Measurements from ENCODE around the gene NR3C1.

Gene NR3C1

GRCh38 chr5:143274952-143275351 lies 128.5 kb downstream of the NR3C1 start:
- H3K9ac ChIP-seq (ENCODE audit: low read length) = no peak overlapping the region
- no peak overlapping the region for H3K27ac ChIP-seq (ENCODE audit: low read length)
- H4K20me1 ChIP-seq (ENCODE audit: insufficient read depth, low read length) = no peaks in the 10 kb centered on the region
- H2AFZ ChIP-seq (ENCODE audit: low read length) = no peak overlapping the region
- H3K36me3 ChIP-seq (replicated peaks; ENCODE audit: insufficient read depth, low read length) = 0 out of 2 replicates have a peak, but pooled peaks cover 2% of the 10 kb centered on the region
- no peak overlapping the region for H3K4me3 ChIP-seq (ENCODE audit: low read length)
- DNase-seq = no peak
- H3K4me2 ChIP-seq (ENCODE audit: low read depth, low read length) = no peak overlapping the region
- no peak for TF ChIP-seq EZH2 (optimal IDR thresholded peaks at IDR 0.05; ENCODE audit: low read depth, low read length)
- TF ChIP-seq, protein P1, sequence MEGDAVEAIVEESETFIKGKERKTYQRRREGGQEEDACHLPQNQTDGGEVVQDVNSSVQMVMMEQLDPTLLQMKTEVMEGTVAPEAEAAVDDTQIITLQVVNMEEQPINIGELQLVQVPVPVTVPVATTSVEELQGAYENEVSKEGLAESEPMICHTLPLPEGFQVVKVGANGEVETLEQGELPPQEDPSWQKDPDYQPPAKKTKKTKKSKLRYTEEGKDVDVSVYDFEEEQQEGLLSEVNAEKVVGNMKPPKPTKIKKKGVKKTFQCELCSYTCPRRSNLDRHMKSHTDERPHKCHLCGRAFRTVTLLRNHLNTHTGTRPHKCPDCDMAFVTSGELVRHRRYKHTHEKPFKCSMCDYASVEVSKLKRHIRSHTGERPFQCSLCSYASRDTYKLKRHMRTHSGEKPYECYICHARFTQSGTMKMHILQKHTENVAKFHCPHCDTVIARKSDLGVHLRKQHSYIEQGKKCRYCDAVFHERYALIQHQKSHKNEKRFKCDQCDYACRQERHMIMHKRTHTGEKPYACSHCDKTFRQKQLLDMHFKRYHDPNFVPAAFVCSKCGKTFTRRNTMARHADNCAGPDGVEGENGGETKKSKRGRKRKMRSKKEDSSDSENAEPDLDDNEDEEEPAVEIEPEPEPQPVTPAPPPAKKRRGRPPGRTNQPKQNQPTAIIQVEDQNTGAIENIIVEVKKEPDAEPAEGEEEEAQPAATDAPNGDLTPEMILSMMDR (IDR thresholded peaks at IDR 0.05; ENCODE audit: low read length) = no peak
- no peak for TF ChIP-seq EZH2phosphoT487 (IDR thresholded peaks at IDR 0.05; ENCODE audit: low read length)
- 0 out of 2 replicates have a peak, but pooled peaks cover 7% of the 10 kb centered on the region for H3K4me1 ChIP-seq (ENCODE audit: low read length)
- H3K9me3 ChIP-seq (replicated peaks; ENCODE audit: insufficient read depth, low read length) = no peaks in the 10 kb centered on the region
- no peaks in the 10 kb centered on the region for H3K27me3 ChIP-seq (replicated peaks; ENCODE audit: insufficient read depth, low read length)
- no peaks in the 10 kb centered on the region for H3K9me2 ChIP-seq (replicated peaks; ENCODE audit: insufficient read depth, low read length)
- H3K79me2 ChIP-seq (ENCODE audit: low read length) = no peaks in the 10 kb centered on the region
- no peaks in the 10 kb centered on the region; the same call in 1 of the 2 replicates for H3F3A ChIP-seq (ENCODE audit: insufficient read depth, low read length)

- peak; percentile 35 for DNase-seq
- H3K9ac ChIP-seq (ENCODE audit: low read length) = no peak overlapping the region
- no peak overlapping the region for H3K4me3 ChIP-seq (ENCODE audit: low read length)
- no peaks in the 10 kb centered on the region for H3K9me2 ChIP-seq (replicated peaks; ENCODE audit: insufficient read depth, low read length)
- no peak for TF ChIP-seq EZH2phosphoT487 (IDR thresholded peaks at IDR 0.05; ENCODE audit: low read length)
- no peaks in the 10 kb centered on the region for H4K20me1 ChIP-seq (ENCODE audit: insufficient read depth, low read length)
- no peaks in the 10 kb centered on the region for H3K9me3 ChIP-seq (replicated peaks; ENCODE audit: insufficient read depth, low read length)
- H3F3A ChIP-seq (ENCODE audit: insufficient read depth, low read length) = no peaks in the 10 kb centered on the region; the same call in 1 of the 2 replicates
- no peak overlapping the region for H3K4me2 ChIP-seq (ENCODE audit: low read depth, low read length)
- no peak overlapping the region for H3K27ac ChIP-seq (ENCODE audit: low read length)
- no peaks in the 10 kb centered on the region for H3K27me3 ChIP-seq (replicated peaks; ENCODE audit: insufficient read depth, low read length)
- no peaks in the 10 kb centered on the region for H3K36me3 ChIP-seq (replicated peaks; ENCODE audit: insufficient read depth, low read length)
- no peaks in the 10 kb centered on the region for H3K79me2 ChIP-seq (ENCODE audit: low read length)
- H3K4me1 ChIP-seq (ENCODE audit: low read length) = 0 out of 2 replicates have a peak, but pooled peaks cover 7% of the 10 kb centered on the region
- H2AFZ ChIP-seq (ENCODE audit: low read length) = no peak overlapping the region
These were observed 132.1 kb downstream of the NR3C1 start for GRCh38 chr5:143271431-143271830.

GRCh38 chr5:143268388-143268787 lies 135.1 kb downstream of the NR3C1 start:
- Histone ChIP-seq H3K9ac (ENCODE audit: low read length) (no peak overlapping the region), H3K36me3 (replicated peaks; ENCODE audit: insufficient read depth, low read length) (no peaks in the 10 kb centered on the region), H3K9me2 (replicated peaks; ENCODE audit: insufficient read depth, low read length) (no peaks in the 10 kb centered on the region), H3K27me3 (replicated peaks; ENCODE audit: insufficient read depth, low read length) (no peaks in the 10 kb centered on the region), H3K27ac (ENCODE audit: low read length) (no peak overlapping the region), H3K4me2 (ENCODE audit: low read depth, low read length) (no peak overlapping the region), H3K9me3 (replicated peaks; ENCODE audit: insufficient read depth, low read length) (no peaks in the 10 kb centered on the region), H4K20me1 (ENCODE audit: insufficient read depth, low read length) (no peaks in the 10 kb centered on the region), H3K4me1 (ENCODE audit: low read length) (0 out of 2 replicates have a peak, but pooled peaks cover 9% of the 10 kb centered on the region), H3K79me2 (ENCODE audit: low read length) (no peaks in the 10 kb centered on the region), H3K4me3 (ENCODE audit: low read length) (no peak overlapping the region), H3F3A (ENCODE audit: insufficient read depth, low read length) (no peaks in the 10 kb centered on the region), H2AFZ (ENCODE audit: low read length) (no peak overlapping the region)
- TF ChIP-seq, protein P1 (IDR thresholded peaks at IDR 0.05; ENCODE audit: low read length) = no peak
- TF ChIP-seq EZH2phosphoT487 (IDR thresholded peaks at IDR 0.05; ENCODE audit: low read length) = no peak
- no peak for TF ChIP-seq EZH2 (optimal IDR thresholded peaks at IDR 0.05; ENCODE audit: low read depth, low read length)
- DNase-seq = no peak

- no peak for TF ChIP-seq EZH2phosphoT487 (IDR thresholded peaks at IDR 0.05; ENCODE audit: low read length)
- Histone ChIP-seq H3K79me2 (ENCODE audit: low read length) (no peaks in the 10 kb centered on the region), H3K9ac (ENCODE audit: low read length) (no peak overlapping the region), H3K27ac (ENCODE audit: low read length) (no peak overlapping the region), H3F3A (ENCODE audit: insufficient read depth, low read length) (peaks cover 6% of the 10 kb centered on the region), H3K4me3 (ENCODE audit: low read length) (no peak overlapping the region), H3K36me3 (replicated peaks; ENCODE audit: insufficient read depth, low read length) (no peaks in the 10 kb centered on the region), H4K20me1 (ENCODE audit: insufficient read depth, low read length) (no peaks in the 10 kb centered on the region), H3K27me3 (replicated peaks; ENCODE audit: insufficient read depth, low read length) (no peaks in the 10 kb centered on the region), H3K4me1 (ENCODE audit: low read length) (peaks cover 20% of the 10 kb centered on the region), H3K9me2 (replicated peaks; ENCODE audit: insufficient read depth, low read length) (no peaks in the 10 kb centered on the region), H3K9me3 (replicated peaks; ENCODE audit: insufficient read depth, low read length) (no peaks in the 10 kb centered on the region), H3K4me2 (ENCODE audit: low read depth, low read length) (no peak overlapping the region), H2AFZ (ENCODE audit: low read length) (no peak overlapping the region)
- no peak for DNase-seq
These were observed 136.3 kb downstream of the NR3C1 start for GRCh38 chr5:143267186-143267585.
